TTC549 (cell line): Measurements from ENCODE around the gene SLC25A23.
A peak's percentile ranks its signal among the peaks of the same experiment; 100 is the strongest.
"Not testable (repeated sequence)": the region's sequence is repeated elsewhere in the genome, so short reads cannot be mapped to it uniquely, and the experiment has no call there.

Experiments
- FAIRE-seq: peaks from 2 replicates; lab custom pipeline; 2012; peaks lifted over from hg19 to GRCh38; lab: Jason Lieb, UNC

Gene SLC25A23

DNA sequence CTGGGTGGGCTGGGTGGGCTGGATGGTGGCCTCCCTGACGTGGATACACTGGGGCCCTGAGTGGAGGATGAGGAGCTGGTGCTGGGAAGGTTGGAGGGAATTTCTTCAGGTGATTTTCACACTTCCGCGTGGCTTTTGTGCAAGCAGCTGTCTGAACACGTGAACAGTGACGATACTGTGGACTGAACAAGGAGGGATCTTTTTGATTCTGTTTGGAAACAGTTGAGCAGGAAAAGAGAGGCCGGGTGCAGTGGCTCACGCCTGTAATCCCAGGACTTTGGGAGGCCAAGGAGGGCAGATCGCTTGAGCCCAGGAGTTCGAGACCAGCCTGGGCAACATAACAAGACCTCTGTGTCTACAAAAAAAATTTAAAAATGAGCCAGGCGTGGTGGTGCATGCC, 57.5 kb downstream of the SLC25A23 start:
- no peak for FAIRE-seq

DNA sequence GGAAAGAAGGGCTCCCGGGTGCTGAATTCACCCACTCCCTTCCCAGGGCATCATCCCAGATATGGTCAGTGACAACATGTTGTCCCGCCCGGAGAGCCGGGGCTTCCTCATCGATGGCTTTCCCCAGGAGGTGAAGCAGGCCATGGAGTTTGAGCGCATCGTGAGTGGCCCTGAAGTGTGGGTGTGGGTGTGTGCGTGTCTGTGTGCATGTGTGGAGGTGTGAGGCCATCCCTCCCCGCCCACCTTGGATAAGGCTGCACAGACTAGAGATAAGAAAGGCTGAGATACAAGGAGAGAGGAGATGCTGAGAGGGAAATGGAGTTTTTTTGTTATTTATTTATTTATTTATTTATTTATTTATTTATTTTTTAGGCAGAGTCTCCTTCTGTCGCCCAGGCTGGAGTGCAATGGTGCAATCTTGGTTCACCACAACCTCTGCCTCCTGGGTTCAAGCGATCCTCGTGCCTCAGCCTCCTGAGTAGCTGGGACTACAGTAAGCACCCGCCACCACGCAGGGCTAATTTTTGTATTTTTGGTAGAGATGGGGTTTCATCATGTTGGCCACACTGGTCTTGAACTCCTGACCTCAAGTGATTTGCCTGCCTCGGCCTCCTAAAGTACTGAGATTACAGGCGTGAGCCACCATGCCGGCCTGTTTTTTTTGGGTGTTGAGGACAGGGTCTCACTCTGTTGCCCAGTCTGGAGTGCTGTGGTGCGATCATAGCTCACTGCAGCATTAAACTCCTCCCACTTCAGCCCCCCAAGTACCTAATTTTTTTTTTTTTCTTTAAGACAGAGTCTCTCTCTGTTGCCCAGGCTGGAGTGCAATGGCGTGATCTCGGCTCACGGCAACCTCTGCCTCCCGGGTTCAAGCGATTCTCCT, 59.3 kb downstream of the SLC25A23 start:
- FAIRE-seq: not testable (repeated sequence)

DNA sequence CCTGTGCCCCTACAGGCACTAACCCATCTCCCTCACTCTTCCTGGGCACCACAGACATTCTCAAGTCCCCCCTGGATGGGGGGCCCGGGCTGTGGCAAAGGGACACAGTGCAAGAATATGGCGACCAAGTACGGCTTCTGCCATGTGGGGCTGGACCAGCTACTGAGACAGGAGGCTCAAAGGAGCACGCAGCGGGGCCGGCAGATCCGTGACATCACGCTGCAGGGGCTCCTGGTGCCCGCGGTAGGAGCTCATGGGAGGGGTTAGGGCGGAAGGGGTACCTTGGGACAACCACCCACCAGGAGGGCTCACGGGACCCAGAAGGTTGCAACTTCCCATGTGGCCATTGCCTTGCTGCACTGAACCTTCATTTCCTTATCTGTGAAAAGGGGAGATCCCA, 63.3 kb downstream of the SLC25A23 start:
- FAIRE-seq: no peak

DNA sequence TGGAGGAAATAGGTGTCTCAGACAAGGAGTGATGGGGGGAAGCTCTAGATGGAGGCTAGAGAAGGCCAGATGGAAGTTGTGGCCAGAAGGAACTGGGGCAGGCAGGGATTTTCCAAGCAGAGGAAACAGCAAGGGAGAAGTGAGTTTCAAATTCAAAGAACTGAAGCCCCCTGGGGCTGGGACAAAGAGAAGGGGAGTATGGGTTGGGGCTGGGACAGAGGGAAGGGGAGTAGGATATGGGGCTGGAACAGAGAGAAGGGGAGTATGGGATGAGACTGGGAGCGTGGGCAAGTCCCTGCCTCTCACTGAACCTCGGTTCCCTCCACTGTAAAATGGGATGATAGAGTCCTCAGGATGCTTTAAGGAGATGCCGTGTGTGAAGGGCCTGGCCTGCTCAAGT, 64.8 kb downstream of the SLC25A23 start:
- no peak for FAIRE-seq

DNA sequence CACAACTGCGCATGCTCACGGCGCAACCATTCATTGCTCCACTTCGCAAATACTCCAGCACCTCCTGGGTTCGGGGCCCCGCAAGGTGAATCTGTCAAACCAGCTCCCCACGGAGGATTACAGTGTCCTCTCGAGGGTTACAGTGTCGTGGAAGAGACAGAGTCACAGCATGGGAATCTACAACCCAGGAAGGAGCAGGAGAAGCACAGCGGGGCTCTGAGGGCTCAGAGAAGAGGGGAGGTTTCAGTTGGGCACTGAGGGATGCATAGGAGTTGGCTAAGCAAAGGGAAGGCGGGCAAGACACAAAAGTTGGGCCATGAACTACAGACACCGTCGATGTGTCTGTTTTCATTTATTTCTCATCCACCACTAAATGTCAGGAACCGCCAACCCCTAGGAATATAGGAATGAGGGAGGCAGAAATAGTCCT, 65.6 kb downstream of the SLC25A23 start:
- no peak for FAIRE-seq

DNA sequence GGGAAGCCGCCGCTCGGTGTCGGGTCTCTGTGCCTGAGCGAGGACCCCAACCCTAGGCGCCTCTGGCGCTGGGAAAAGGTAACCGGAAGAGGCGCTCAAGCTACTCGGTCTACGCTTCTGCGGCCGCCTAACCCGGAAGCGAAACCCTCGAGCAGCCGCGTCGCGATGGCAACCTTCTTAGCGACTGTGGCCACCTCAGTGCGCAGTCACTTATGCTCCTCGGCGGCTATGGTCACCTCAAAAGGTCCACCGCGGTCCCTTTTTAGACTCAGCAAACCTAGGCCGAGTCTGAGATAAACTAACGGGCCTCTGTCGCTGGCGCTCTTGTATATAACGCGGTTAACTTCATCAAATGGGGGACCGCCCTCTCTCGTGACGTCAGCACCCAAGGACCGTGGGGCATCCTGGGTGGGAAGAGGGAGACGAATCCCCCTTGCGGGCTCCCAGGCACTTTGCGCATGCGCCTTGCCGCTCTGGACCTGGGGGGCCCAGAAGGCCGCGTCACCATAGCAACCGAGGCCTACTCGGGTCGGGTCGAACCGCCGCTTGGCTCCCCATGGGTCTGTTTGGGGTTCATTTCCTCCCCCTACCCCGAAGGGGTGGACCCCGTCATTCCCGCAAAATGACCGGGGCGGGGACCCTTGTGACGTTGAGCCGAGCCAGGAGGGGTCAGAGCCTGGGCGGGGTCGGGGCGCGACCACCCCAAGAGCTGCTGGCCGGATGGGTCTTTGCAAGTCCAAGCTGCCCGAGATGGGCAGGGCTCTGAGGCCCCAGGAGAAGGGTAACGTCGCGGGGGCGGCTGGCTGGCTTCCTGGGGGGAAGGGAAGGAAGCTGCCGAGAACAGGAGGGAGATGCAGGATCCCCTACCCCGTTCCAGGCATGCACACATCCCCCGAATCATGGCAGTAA, 66.3 kb downstream of the SLC25A23 start, which contains the start of gene GTF2F1:
Gene GTF2F1, minus strand, starts transcription at position 91 of the 909 bp plus-strand sequence. CDS start 169 bp downstream, outside the sequence.
- FAIRE-seq: peak; percentile 75

DNA sequence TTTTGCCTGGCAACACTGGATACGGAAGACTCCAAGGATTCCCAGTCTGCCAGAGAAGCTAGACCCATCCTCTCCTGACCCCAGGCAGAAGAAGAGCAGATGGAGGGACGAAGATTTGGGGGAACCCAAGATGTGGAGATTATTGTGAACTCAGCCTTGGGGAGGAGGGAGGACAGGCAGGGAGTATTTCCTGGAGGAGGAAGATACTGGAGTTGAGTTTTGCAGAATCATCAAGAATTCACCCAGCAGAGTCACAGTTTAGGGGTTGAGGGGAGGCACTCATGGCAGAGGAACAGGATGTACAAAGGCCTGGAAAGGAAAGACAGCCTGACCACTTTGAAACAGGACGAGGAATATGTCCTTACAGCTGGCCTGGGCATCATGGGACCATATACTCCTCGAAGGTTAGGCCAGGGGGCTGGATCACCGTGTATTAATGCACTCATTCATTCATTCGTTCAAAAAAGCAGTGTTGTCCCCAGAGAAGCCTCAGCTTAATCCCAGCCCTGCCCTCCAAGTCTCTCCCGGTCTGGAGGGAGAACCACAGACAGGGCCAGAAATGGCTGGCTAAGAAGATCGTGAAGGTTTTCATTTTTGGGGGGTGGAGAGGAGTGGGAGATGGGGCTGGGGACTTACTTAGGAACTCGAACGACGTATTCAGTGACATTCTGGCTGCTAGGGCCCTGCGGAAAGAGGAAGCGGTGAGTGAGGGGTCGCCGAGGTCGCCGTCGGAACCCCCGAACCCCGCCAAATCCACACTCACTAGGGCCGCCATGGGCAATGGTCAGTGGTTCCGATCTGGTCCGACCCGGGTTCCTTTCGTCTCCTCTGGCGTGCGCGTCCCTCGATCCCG, 67.1 kb downstream of the SLC25A23 start:
- FAIRE-seq: no peak
